Measurements from ENCODE around the gene CCR9.

The CCR9 gene

DNA sequence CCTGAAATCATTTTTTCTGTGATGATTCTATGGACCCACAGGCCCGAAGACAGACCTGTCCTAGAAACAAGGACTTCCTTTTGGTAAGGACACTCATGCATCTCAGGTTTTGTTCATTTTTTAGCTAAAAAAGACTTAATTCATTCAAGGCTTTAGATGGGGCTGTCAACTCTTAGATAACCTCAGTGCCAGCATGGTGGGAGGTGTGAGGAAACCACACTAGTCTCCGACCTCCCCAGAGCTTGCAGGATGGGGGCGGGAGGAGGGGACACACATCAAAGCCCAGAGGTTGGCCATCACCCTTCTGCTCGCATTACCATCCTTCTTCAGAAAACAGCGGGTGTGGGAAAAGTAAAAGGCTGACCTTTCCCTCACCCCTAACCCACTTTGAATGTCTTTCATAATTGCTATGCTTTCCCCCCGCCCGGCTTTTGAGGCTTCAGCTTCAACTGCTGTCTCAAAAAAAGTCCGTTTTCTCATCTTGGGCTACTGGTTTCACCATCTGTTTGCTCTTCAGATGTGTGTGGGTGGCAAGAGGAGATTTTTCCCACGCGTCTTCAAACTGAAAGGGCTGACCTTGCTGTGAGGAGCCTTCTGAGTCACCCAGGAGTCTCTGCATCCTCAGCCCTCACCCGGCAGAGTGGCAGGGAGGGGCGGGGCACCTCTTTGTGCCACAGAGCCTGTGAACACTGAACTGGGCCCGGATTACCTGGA lies 29.3 kb downstream of the CCR9 start:
- no peak for TF ChIP-seq ZFX (IDR thresholded peaks at IDR 0.05; ENCODE audit: borderline replicate concordance)
- TF ChIP-seq, protein P1, sequence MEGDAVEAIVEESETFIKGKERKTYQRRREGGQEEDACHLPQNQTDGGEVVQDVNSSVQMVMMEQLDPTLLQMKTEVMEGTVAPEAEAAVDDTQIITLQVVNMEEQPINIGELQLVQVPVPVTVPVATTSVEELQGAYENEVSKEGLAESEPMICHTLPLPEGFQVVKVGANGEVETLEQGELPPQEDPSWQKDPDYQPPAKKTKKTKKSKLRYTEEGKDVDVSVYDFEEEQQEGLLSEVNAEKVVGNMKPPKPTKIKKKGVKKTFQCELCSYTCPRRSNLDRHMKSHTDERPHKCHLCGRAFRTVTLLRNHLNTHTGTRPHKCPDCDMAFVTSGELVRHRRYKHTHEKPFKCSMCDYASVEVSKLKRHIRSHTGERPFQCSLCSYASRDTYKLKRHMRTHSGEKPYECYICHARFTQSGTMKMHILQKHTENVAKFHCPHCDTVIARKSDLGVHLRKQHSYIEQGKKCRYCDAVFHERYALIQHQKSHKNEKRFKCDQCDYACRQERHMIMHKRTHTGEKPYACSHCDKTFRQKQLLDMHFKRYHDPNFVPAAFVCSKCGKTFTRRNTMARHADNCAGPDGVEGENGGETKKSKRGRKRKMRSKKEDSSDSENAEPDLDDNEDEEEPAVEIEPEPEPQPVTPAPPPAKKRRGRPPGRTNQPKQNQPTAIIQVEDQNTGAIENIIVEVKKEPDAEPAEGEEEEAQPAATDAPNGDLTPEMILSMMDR (IDR thresholded peaks at IDR 0.05): no peak
- no peak overlapping the region for H3K27ac ChIP-seq

DNA sequence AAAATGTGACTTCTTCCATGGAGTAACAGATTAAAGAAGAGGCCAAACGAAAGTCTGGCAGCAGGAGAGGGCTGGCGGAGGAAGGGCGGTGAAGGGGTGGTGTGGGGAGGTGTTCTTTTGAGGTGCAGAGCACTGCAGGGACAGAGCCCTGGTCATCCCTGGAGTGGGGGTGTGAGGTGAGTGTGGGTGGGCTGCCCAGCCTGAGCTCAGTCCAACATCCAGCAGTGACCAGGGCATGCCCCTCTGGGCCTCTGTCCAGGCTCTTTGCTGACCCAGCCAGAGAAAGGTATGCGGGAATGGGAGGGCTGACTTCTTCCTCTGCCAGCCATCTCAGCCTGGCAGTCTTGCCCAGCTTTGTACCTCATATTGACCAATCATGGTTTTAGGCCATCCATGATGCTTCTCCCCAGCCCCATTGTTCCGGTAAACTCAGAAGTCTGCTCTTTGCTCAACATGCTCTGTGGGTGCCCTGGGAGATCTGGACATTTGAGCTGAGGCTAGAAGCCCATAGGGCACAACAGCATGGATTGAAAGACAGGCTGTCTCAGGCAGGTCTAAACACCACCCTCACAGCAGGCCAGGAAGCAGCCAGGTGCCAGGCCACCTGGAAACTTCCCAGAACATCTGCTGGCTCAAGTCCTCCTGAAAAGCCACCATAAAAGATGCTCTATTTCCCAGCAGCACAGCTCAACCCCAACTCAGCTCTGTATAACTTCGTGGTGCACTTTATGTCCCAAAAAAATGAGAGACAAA lies 31.0 kb downstream of the CCR9 start:
- no peak overlapping the region for H3K27ac ChIP-seq
- TF ChIP-seq, protein P1 (IDR thresholded peaks at IDR 0.05): no peak
- no peak for TF ChIP-seq ZFX (IDR thresholded peaks at IDR 0.05; ENCODE audit: borderline replicate concordance)

DNA sequence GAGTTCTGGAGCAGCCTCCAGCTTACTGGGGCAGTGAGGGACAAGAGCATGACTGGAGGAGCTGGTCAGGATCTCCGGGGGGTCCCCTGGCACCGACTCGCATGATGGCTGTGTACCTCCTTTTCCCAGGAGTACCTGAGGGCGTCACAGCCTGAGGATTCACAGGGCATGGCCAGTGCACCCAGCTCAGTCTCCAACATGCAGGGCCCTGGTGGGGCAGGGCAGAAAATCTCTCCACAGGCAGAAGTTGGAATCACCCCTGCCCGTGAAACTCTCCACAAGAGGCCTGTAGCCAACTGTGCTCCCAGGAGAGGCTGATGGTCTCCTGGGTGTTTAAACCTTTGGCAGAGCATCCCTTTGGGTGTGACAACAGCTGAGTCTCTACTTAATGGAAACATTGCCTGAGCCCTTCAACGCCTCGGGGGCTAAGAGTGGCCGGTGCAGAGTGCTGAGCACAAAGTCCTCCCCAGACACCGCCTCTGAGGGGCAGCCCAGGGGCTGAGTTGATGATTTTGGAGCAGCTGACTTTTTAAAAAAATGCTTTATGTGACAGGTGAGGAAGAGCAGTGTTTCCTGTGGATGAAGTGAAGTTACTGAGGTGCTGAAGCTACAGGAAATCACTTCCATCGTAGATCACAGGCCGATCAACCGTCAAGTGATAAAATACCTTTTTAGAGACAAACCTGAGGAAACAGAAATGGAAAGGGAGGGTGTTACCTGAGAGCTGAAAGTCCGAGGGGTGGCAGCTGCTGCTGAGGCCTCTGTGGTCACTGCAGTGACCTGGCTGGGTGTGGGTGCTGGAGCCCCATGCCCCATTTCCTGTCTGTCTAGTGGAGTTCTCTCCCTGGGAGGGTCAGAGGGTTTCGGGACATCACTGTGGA lies 35.1 kb downstream of the CCR9 start:
- no peak overlapping the region for H3K27ac ChIP-seq

DNA sequence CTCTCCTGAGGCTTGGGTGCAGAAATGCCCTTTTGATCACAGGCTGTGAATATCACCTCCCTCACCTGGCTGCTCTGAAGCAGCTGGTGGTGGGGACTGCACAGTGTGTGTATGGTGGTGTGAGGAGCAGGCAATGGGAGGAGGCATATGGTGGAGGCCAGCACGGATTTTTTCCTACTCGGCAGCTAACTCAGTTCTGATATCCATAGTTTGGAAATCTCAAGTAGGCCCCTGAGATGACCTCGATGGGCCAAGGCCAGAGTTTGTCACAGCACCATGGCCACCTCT lies 35.6 kb downstream of the CCR9 start:
- no peak overlapping the region for H3K27ac ChIP-seq

More for the DNA sequence above, 35.1 kb downstream of the CCR9 start:
- TF ChIP-seq ZFX (IDR thresholded peaks at IDR 0.05; ENCODE audit: borderline replicate concordance): no peak
- TF ChIP-seq, protein P1 (IDR thresholded peaks at IDR 0.05): no peak

DNA sequence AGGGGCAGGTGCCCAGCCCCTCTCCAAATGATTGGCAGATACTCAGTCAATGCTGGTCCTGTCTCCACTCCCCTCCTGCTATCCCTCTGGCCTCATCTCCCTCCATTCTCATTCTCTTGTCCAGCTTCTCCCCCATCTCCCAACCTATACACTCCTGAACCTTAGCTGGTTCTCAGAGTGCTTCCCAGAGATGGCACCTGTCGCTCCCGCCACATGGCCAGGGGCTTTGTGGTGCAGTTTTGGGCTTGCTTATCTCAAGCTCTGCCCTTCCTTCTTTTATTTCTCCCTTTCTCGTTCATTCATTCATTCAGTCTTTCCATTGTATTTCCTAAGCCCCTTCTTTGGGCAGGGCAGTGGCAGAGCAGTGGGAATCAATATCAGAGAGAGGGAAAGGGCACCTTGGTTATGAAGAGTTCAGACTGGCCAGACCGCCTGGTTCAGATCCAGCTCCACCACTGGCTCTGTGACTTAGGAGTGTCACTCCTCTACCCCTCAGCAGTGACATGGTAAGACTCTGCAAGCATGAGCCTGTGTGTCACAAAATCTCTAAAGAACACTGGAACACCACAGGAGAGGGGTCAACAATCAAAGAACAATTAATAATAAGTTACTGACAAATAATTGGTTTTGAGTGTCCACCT lies 36.7 kb downstream of the CCR9 start:
- H3K27ac ChIP-seq: no peak overlapping the region
- no peak for TF ChIP-seq ZFX (IDR thresholded peaks at IDR 0.05; ENCODE audit: borderline replicate concordance)
- TF ChIP-seq, protein P1 (IDR thresholded peaks at IDR 0.05): no peak

More for the DNA sequence above, 35.6 kb downstream of the CCR9 start:
- no peak for TF ChIP-seq ZFX (IDR thresholded peaks at IDR 0.05; ENCODE audit: borderline replicate concordance)
- TF ChIP-seq, protein P1 (IDR thresholded peaks at IDR 0.05): no peak

DNA sequence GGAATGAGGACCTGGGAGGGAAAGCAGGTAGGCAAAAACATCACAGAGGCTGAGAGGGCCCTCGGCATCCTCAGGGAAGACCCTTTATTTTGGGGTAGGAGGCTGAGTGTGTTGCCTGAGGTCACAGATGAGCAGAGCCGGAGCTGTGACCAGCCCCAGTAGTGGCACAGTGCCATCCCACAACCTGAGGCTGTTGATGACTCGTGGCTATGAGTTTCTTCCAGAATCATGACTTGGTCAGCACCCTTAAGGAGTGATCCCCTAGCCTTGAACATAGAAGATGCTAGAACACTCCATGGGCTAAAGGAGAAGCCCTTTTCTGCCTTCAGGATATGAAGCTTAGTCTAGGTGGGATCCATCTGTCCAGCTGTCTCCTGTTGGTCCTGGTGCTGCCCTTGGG lies 37.4 kb downstream of the CCR9 start:
- TF ChIP-seq, protein P1 (IDR thresholded peaks at IDR 0.05): no peak
- no peak for TF ChIP-seq ZFX (IDR thresholded peaks at IDR 0.05; ENCODE audit: borderline replicate concordance)
- H3K27ac ChIP-seq: no peak overlapping the region
